IPS-18c (cell line): Measurements from ENCODE around the gene TOX2.

Experiments used
- H3K4me3 ChIP-seq: 2 replicates; pipeline ENCODE4 v1.7.0; 2013; ENCODE audit warnings: low read depth, mild to moderate bottlenecking, low read length, moderate library complexity; ENCODE audit not compliant: insufficient read depth
- H3K9me3 ChIP-seq: one replicate; pipeline ENCODE4 v1.6.1; 2013; ENCODE audit warnings: mild to moderate bottlenecking, low read length, moderate library complexity; ENCODE audit not compliant: control insufficient read depth, insufficient read depth

The TOX2 gene

GRCh38 chr20:43962530-43962929 lies 47.9 kb downstream of the TOX2 start:
- Histone ChIP-seq H3K9me3 (peaks cover 3% of the 10 kb centered on the region), H3K4me3 (no peak overlapping the region)

GRCh38 chr20:43963233-43963632 lies 48.6 kb downstream of the TOX2 start:
- Histone ChIP-seq H3K9me3 (no peaks in the 10 kb centered on the region), H3K4me3 (no peak overlapping the region)

GRCh38 chr20:43963872-43964791 lies 49.5 kb downstream of the TOX2 start:
- Histone ChIP-seq H3K4me3 (no peak overlapping the region), H3K9me3 (no peaks in the 10 kb centered on the region)

GRCh38 chr20:43968341-43969000 lies 53.8 kb downstream of the TOX2 start:
- Histone ChIP-seq H3K9me3 (no peaks in the 10 kb centered on the region), H3K4me3 (no peak overlapping the region)

- no peak overlapping the region for H3K4me3 ChIP-seq
- H3K9me3 ChIP-seq, result no peaks in the 10 kb centered on the region
Measured at GRCh38 chr20:43969028-43969447, 54.4 kb downstream of the TOX2 start.

GRCh38 chr20:43969501-43970182 lies 55.0 kb downstream of the TOX2 start:
- no peak overlapping the region for H3K4me3 ChIP-seq

GRCh38 chr20:43971267-43971666 lies 56.6 kb downstream of the TOX2 start:
- Histone ChIP-seq H3K4me3 (no peak overlapping the region), H3K9me3 (no peaks in the 10 kb centered on the region)

More at GRCh38 chr20:43969501-43970182, 55.0 kb downstream of the TOX2 start:
- H3K9me3 ChIP-seq, result no peaks in the 10 kb centered on the region

- H3K4me3 ChIP-seq, result no peak overlapping the region
- H3K9me3 ChIP-seq, result no peaks in the 10 kb centered on the region
Measured at GRCh38 chr20:43972051-43972450, 57.4 kb downstream of the TOX2 start.

GRCh38 chr20:43972692-43973091 lies 58.0 kb downstream of the TOX2 start:
- no peaks in the 10 kb centered on the region for H3K9me3 ChIP-seq
- no peak overlapping the region for H3K4me3 ChIP-seq

GRCh38 chr20:43973231-43973630 lies 58.6 kb downstream of the TOX2 start:
- Histone ChIP-seq H3K4me3 (no peak overlapping the region), H3K9me3 (no peaks in the 10 kb centered on the region)

GRCh38 chr20:43973671-43974450 lies 59.2 kb downstream of the TOX2 start:
- no peak overlapping the region for H3K4me3 ChIP-seq
- H3K9me3 ChIP-seq, result no peaks in the 10 kb centered on the region

- no peaks in the 10 kb centered on the region for H3K9me3 ChIP-seq
- no peak overlapping the region for H3K4me3 ChIP-seq
Measured at GRCh38 chr20:43974695-43975094, 60.0 kb downstream of the TOX2 start.

GRCh38 chr20:43975096-43975768 lies 60.6 kb downstream of the TOX2 start:
- no peaks in the 10 kb centered on the region for H3K9me3 ChIP-seq
- H3K4me3 ChIP-seq, result no peak overlapping the region

GRCh38 chr20:43976547-43976946 lies 61.9 kb downstream of the TOX2 start:
- H3K4me3 ChIP-seq, result no peak overlapping the region

GRCh38 chr20:43977252-43977651 lies 62.6 kb downstream of the TOX2 start:
- H3K9me3 ChIP-seq, result no peaks in the 10 kb centered on the region
- no peak overlapping the region for H3K4me3 ChIP-seq

More at GRCh38 chr20:43976547-43976946, 61.9 kb downstream of the TOX2 start:
- no peaks in the 10 kb centered on the region for H3K9me3 ChIP-seq

- Histone ChIP-seq H3K9me3 (no peaks in the 10 kb centered on the region), H3K4me3 (no peak overlapping the region)
Measured at GRCh38 chr20:43977962-43978361, 63.3 kb downstream of the TOX2 start.
